GM12878 (cell line): ENCODE data around the gene ID3. TPM values are rescaled to one million over a fixed set of nuclear protein-coding genes. Genes with fewer than 3 reads are reported as not detected.

Experiments
- BACH1 ChIP-seq: fragments of 450-650 bp; IDR thresholded peaks from 2 replicates; pipeline ENCODE4 v1.6.1; 2017; ENCODE audit warnings: mild to moderate bottlenecking, borderline replicate concordance
- CHD1 ChIP-seq: IDR thresholded peaks from 2 replicates; pipeline ENCODE4 v1.6.1; 2012; ENCODE audit warnings: low read depth, low read length, improper control_type of control experiment
- CHD4 ChIP-seq: fragments of 200-600 bp; sonication (generic); IDR thresholded peaks from 2 replicates; pipeline ENCODE4 v1.6.1; 2016; ENCODE audit warnings: mild to moderate bottlenecking
- CTCF ChIP-seq, 3 experiments: IDR thresholded peaks in 2 of 3; conservative IDR thresholded peaks in 1 of 3; 2 replicates each; pipeline ENCODE4 v1.5.1; 2011; ENCODE audit warnings: low read depth in 3 of 3, low read length in 3 of 3, mild to moderate bottlenecking in 3 of 3, control low read depth in 2 of 3, moderate library complexity in 2 of 3, inconsistent platforms in 1 of 3, mixed read lengths in 1 of 3; ENCODE audit not compliant: control insufficient read depth in 2 of 3, insufficient read depth in 1 of 3; ENCODE audit errors: extremely low read depth in 1 of 3
- GATAD2B ChIP-seq: fragments of 450-650 bp; conservative IDR thresholded peaks from 2 replicates; pipeline ENCODE4 v1.6.1; 2017; ENCODE audit warnings: low read depth, mild to moderate bottlenecking, moderate library complexity
- HDAC2 ChIP-seq: fragments of 200-600 bp; sonication (generic); IDR thresholded peaks from 2 replicates; pipeline ENCODE4 v1.6.1; 2017
- HDAC6 ChIP-seq: fragments of 200-600 bp; sonication (generic); IDR thresholded peaks from one replicate; pipeline ENCODE4 v1.8.0; 2017; ENCODE audit warnings: antibody characterized with exemption; ENCODE audit not compliant: unreplicated experiment
- KDM1A ChIP-seq: fragments of 200-600 bp; sonication (generic); IDR thresholded peaks from 2 replicates; pipeline ENCODE4 v1.6.1; 2016; ENCODE audit warnings: borderline replicate concordance
- MEF2A ChIP-seq: IDR thresholded peaks from 2 replicates; pipeline ENCODE4 v1.6.1; 2011; ENCODE audit warnings: low read depth, mild to moderate bottlenecking, low read length, moderate library complexity; ENCODE audit not compliant: insufficient read depth
- MEF2B ChIP-seq: fragments of 450-650 bp; IDR thresholded peaks from 2 replicates; pipeline ENCODE4 v1.6.1; 2018; ENCODE audit warnings: mild to moderate bottlenecking, moderate library complexity; ENCODE audit not compliant: partially characterized antibody, poor library complexity, severe bottlenecking
- NBN ChIP-seq: fragments of 450-650 bp; IDR thresholded peaks from 2 replicates; pipeline ENCODE4 v1.6.1; 2016
- NFIC ChIP-seq: IDR thresholded peaks from 2 replicates; pipeline ENCODE4 v1.6.1; 2012; ENCODE audit warnings: low read depth, mild to moderate bottlenecking, inconsistent platforms, low read length, moderate library complexity
- POLR2AphosphoS2 ChIP-seq: IDR thresholded peaks from 2 replicates; pipeline ENCODE4 v1.6.1; 2011; ENCODE audit warnings: low read depth, mild to moderate bottlenecking, low read length, improper control_type of control experiment, moderate library complexity
- RAD51 ChIP-seq: fragments of 450-650 bp; IDR thresholded peaks from 2 replicates; pipeline ENCODE4 v1.6.1; 2016; ENCODE audit warnings: moderate library complexity, mild to moderate bottlenecking, inconsistent platforms
- REST ChIP-seq: IDR thresholded peaks from 2 replicates; pipeline ENCODE4 v1.6.1; 2012; ENCODE audit warnings: mild to moderate bottlenecking, low read depth, low read length
- RUNX3 ChIP-seq: IDR thresholded peaks from 2 replicates; pipeline ENCODE4 v1.6.1; 2012; ENCODE audit warnings: low read length, inconsistent platforms
- SPI1 ChIP-seq: IDR thresholded peaks from 2 replicates; pipeline ENCODE4 v1.6.1; 2011; ENCODE audit warnings: low read depth, mild to moderate bottlenecking, low read length, moderate library complexity, borderline replicate concordance; ENCODE audit not compliant: insufficient read depth
- SRF ChIP-seq, 2 experiments: IDR thresholded peaks; 2 replicates each; pipeline ENCODE4 v1.6.1; 2011; ENCODE audit warnings: low read depth in 2 of 2, low read length in 2 of 2, mild to moderate bottlenecking in 1 of 2, moderate library complexity in 1 of 2
- ZNF274 ChIP-seq: IDR thresholded peaks from one replicate; pipeline ENCODE4 v1.8.0; 2011; ENCODE audit not compliant: insufficient read length, insufficient read depth
- ZNF384 ChIP-seq: IDR thresholded peaks from 2 replicates; pipeline ENCODE4 v1.6.1; 2012; ENCODE audit warnings: low read depth, mild to moderate bottlenecking, low read length, improper control_type of control experiment, borderline replicate concordance
- polyA plus RNA-seq, 11 experiments: library from polyadenylated mRNA; depleted of rRNA in 4 of 11; unstranded in 6 of 11; stranded (reverse) in 5 of 11; fragments of >200 nt; fragmentation: Nextera tagmentation in 4 of 11; fragmentation: Illumina TruSeq in 1 of 11; extraction: Ambion mirVana in 4 of 11; extraction: Trizol in 1 of 11; gene quantifications; 1 replicate in 1 of 11; 2 replicates in 10 of 11; pipeline versions ENCODE4 v1.2.1 to v1.2.3, GENCODE V29; 2011 to 2016; ENCODE audit warnings: inconsistent platforms in 2 of 11, missing spikeins in 2 of 11, low read depth in 1 of 11
- total RNA-seq, 4 experiments: library from RNA; depleted of rRNA in 3 of 4; stranded (reverse); fragments of >200 nt in 3 of 4; fragmentation: Illumina TruSeq in 1 of 4; extraction: Trizol in 1 of 4; gene quantifications; 2 replicates each; pipeline versions ENCODE4 v1.2.1 to v1.2.3, GENCODE V29; 2013 to 2021
- TF ChIP-seq, protein P1 (sequence below): IDR thresholded peaks from 2 replicates; pipeline ENCODE4 v1.6.1; 2012; ENCODE audit warnings: improper control_type of control experiment, low read depth, low read length; ENCODE audit not compliant: insufficient replicate concordance

Gene ID3
- total and polyA plus RNA-seq, 10 of the 15 experiments (the other 5 are each of a cell fraction or from before 2014, with no cell fraction given): 42.7 to 475 (median 207) TPM

- TF ChIP-seq, protein P1, sequence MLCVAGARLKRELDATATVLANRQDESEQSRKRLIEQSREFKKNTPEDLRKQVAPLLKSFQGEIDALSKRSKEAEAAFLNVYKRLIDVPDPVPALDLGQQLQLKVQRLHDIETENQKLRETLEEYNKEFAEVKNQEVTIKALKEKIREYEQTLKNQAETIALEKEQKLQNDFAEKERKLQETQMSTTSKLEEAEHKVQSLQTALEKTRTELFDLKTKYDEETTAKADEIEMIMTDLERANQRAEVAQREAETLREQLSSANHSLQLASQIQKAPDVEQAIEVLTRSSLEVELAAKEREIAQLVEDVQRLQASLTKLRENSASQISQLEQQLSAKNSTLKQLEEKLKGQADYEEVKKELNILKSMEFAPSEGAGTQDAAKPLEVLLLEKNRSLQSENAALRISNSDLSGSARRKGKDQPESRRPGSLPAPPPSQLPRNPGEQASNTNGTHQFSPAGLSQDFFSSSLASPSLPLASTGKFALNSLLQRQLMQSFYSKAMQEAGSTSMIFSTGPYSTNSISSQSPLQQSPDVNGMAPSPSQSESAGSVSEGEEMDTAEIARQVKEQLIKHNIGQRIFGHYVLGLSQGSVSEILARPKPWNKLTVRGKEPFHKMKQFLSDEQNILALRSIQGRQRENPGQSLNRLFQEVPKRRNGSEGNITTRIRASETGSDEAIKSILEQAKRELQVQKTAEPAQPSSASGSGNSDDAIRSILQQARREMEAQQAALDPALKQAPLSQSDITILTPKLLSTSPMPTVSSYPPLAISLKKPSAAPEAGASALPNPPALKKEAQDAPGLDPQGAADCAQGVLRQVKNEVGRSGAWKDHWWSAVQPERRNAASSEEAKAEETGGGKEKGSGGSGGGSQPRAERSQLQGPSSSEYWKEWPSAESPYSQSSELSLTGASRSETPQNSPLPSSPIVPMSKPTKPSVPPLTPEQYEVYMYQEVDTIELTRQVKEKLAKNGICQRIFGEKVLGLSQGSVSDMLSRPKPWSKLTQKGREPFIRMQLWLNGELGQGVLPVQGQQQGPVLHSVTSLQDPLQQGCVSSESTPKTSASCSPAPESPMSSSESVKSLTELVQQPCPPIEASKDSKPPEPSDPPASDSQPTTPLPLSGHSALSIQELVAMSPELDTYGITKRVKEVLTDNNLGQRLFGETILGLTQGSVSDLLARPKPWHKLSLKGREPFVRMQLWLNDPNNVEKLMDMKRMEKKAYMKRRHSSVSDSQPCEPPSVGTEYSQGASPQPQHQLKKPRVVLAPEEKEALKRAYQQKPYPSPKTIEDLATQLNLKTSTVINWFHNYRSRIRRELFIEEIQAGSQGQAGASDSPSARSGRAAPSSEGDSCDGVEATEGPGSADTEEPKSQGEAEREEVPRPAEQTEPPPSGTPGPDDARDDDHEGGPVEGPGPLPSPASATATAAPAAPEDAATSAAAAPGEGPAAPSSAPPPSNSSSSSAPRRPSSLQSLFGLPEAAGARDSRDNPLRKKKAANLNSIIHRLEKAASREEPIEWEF: no peak
- TF ChIP-seq RUNX3 (peak; percentile 60; the same call in 1 of the 2 replicates), CTCF (IDR thresholded peaks at IDR 0.05 in 2 of 3, conservative IDR thresholded peaks at IDR 0.05 in 1 of 3; ENCODE audit: control insufficient read depth in 2 of 3, extremely low read depth in 1 of 3, insufficient read depth in 1 of 3, low read depth in 3 of 3, low read length in 3 of 3) (no peak), MEF2B (peak; percentile 48), SRF (IDR thresholded peaks at IDR 0.05; ENCODE audit: low read depth in 2 of 2, low read length in 2 of 2) (no peak), KDM1A (no peak), NFIC (no peak), HDAC6 (no peak), BACH1 (no peak), CHD4 (no peak), CHD1 (no peak), MEF2A (no peak), SPI1 (no peak), RAD51 (no peak), HDAC2 (no peak), NBN (no peak), GATAD2B (0 out of 2 replicates have a peak, but pooled peaks have one; percentile 26), POLR2AphosphoS2 (no peak), ZNF384 (no peak), ZNF274 (no peak), REST (no peak)
These were observed 34.4 kb downstream of the ID3 start (continued) for GRCh38 chr1:23524716-23525401.
